GM15510 (cell line): ENCODE results near the gene PTBP3.

ENCODE experiments used
- POLR2A ChIP-seq: IDR thresholded peaks from 3 replicates; pipeline ENCODE4 v1.6.1; 2011; ENCODE audit warnings: borderline replicate concordance; ENCODE audit not compliant: insufficient read length; ENCODE audit errors: extremely low read depth

Gene PTBP3

DNA sequence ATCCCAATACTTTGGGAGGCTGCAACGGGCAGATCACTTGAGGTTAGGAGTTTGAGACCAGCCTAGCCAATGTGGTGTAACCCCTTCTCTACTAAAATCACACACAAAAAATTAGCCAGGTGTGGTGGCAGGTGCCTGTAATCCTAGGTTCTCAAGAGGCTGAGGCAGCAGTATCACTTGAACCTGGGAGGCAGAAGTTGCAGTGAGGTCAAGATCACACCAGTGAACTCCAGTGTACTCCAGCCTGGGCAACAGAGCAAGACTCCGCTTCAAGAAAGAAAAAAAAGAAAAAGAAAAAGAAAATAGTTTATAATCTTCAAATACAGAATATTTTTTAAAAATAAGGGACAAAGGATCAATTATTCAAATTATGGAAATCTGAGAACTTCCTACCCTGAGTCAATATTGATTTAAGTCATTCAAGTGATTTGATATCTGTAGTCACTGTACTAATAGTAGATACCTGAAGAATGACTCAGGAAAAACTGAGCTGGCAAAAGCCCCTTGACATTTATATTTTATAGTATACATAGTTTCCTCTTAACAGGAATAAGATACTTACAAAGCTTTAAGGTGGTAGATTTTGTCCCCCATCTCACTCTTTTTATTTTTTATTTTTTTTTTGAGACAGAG lies 61.8 kb downstream of the PTBP3 start:
- TF ChIP-seq POLR2A, result no peak

DNA sequence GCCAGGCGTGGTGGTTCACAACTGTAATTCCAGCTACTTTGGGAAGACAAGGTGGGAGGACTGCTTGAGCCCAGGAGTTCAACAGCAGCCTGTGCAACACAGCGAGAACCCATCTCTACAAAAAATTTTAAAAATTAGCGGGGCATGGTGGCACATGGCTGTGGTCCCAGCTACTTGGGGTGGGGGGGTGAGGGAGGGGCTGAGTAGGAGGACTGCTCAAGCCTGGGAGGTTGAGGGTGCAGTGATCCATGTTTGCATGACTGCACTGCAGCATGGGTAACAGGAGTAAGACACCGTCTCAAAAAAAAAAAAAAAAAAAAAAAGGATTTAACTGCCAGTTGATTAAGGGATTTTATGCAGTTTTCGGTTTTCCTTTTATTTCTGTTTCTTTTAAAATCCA lies 65.0 kb downstream of the PTBP3 start:
- no peak for TF ChIP-seq POLR2A

GRCh38 chr9:112265391-112265790 lies 68.0 kb downstream of the PTBP3 start:
- TF ChIP-seq POLR2A, result no peak

DNA sequence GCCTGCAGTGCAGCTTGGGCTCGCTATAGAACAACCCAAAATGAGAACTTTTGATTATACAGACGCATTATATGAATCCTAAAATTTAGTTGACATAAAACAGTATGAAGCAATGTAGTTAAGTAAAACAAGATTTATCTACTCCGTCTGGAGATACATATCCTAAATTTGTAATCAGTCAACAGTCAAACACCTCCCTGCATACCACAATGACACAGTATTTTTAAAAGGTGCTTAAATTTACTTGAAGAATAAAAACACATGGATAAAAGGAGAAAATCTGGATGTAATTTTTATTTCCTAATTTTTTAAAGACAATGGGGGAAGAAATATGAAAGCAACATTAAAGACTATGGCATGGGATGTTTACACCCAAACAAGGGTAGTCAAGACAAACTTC lies 70.8 kb downstream of the PTBP3 start:
- TF ChIP-seq POLR2A, result no peak

GRCh38 chr9:112261133-112261532 lies 72.3 kb downstream of the PTBP3 start:
- no peak for TF ChIP-seq POLR2A

- TF ChIP-seq POLR2A, result no peak
Measured at GRCh38 chr9:112258106-112258505, 75.3 kb downstream of the PTBP3 start.

DNA sequence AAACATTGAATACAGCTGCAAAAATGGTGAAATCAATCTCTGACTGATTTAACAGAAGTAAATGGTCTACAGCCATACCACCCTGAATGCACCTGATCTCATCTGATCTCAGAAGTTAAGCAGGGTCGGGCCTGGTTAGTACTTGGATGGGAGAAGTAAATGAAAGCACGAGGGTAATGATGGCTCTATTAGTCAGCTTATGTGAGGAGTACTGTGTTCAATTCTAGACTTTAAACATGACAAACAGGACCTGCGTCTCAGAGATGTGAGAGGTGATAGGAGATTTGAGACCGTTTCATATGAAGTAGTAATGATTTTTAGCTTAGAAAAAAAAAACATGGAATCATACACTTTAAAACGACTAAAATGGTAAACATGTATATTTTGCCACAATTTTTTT lies 81.2 kb downstream of the PTBP3 start:
- no peak for TF ChIP-seq POLR2A

- no peak for TF ChIP-seq POLR2A
Measured at GRCh38 chr9:112249277-112249676, 84.1 kb downstream of the PTBP3 start.

GRCh38 chr9:112248722-112249121 lies 84.7 kb downstream of the PTBP3 start:
- TF ChIP-seq POLR2A, result no peak

GRCh38 chr9:112247090-112247489 lies 86.3 kb downstream of the PTBP3 start:
- no peak for TF ChIP-seq POLR2A

- TF ChIP-seq POLR2A, result no peak
Measured at GRCh38 chr9:112245126-112245525, 88.3 kb downstream of the PTBP3 start.

DNA sequence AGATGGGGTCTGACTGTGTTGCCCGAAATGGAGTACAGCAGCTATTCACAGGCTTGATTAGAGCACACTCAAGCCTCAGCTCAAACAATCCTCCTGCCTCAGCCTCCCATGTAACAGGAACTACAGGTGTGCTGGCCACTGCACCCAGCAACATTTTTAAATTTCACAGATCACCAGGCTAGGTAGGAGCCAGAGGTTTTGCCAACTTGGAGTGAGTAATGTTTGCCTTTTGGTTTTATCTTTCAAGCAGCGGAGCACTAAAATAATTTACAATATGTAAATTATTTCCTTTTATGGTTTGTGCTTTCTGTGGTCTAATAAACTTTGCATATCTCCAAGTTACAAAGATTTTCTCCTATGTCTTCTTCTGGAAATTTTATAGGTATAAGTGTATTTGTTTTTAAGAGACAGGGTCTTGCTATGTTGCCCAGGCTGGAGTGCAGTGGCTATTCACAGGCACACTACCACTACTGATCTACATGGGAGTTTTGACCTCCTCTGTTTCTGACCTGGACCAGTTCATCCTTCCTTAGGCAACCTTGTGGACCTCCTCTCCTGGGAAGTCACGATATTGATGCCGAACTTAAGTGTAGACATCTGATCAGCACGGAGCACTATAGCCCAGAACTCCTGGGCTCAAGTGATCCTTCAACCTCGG lies 91.1 kb downstream of the PTBP3 start:
- TF ChIP-seq POLR2A, result no peak

DNA sequence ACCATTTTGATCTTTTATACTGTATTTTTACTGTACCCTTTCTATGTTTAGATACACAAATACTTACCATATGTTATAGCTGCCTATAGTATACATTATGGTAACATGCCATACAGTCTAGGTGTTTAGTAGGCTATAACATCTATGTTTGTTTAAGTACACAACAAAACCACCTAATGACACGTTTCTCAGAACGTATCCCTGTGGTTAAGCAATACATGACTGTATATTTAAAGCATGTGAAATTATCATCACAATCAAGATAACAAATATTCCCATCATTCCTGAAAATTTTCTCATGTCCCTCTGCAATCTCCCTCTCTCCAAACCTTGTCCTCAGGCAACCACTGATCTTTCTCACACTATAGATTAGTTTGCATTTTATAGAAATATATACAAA lies 91.9 kb downstream of the PTBP3 start:
- no peak for TF ChIP-seq POLR2A

GRCh38 chr9:112239708-112240107 lies 93.7 kb downstream of the PTBP3 start:
- TF ChIP-seq POLR2A, result no peak

DNA sequence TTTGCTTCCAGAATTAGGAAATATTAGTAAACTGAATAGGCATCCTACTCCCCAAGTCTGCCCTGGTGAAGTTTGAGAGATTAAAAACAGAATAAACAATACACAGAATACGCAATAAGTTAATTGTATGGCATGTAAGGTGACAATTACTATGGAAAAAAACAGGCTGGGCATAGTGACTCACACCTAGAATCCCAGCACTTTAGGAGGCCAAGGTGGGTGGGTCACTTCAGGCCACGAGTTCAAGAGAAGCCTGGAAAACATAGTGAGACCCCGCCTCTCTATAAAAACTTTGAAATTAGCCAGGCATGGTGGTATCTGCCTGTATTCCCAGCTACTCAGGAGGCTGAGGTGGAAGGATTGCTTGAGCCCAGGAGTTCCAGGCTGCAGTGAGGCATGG lies 94.1 kb downstream of the PTBP3 start:
- TF ChIP-seq POLR2A, result no peak

GRCh38 chr9:112234779-112235178 lies 98.6 kb downstream of the PTBP3 start:
- no peak for TF ChIP-seq POLR2A
